Activated effector memory CD4-positive, alpha-beta T cell treated with Interleukin-2 at 50 U/mL for 16 hours (primary cell): ENCODE data around the gene MYO3B.
A peak's percentile ranks its signal among the peaks of the same experiment; 100 is the strongest.
"Not testable (repeated sequence)": the region's sequence is repeated elsewhere in the genome, so short reads cannot be mapped to it uniquely, and the experiment has no call there.

Experiments used
- DNase-seq: peaks from one replicate; pipeline ENCODE4 v3.0.0-alpha.2; 2020

The MYO3B gene

DNA sequence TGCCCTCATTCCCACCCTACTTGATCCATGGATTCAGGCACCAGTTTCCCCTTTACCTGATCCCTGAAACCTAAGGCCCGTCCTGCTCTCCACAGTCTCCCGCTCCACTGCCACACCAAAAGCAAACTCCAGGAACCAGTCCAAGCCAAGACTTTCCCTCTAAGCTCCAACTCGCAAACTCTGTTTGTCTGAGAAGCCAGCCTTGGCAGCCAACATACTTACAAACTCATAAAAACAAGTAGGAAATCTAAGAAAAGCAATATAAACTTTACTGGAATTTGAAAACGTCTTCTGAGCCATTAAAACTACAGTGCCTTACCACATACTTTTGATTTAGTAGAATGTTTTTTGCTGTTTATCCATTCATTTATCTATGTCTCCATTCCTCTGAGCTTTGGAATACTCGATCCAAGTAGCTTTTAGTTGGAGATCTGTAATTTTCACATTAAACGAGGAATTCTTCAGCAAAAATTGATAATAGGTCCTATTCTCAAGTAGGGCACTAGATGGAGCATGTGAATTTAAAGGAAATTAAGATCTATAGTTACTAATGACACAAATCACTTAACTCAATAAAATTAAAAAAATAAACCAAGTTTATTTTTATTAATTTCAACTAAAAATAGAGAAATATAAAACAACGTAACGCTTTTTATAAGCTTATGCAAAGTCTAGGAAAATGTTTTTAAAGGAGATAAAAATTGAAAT is 199.7 kb downstream of the MYO3B start:
- no peak for DNase-seq

- no peak for DNase-seq
Measured at GRCh38 chr2:170380267-170380666, 202.3 kb downstream of the MYO3B start.

- DNase-seq: no peak
Measured at GRCh38 chr2:170381678-170382077, 203.7 kb downstream of the MYO3B start.

- DNase-seq: no peak
Measured at GRCh38 chr2:170386554-170386953, 208.6 kb downstream of the MYO3B start.

GRCh38 chr2:170391018-170391417 is 213.1 kb downstream of the MYO3B start:
- DNase-seq: no peak

GRCh38 chr2:170391697-170392096 is 213.8 kb downstream of the MYO3B start:
- DNase-seq: no peak

DNA sequence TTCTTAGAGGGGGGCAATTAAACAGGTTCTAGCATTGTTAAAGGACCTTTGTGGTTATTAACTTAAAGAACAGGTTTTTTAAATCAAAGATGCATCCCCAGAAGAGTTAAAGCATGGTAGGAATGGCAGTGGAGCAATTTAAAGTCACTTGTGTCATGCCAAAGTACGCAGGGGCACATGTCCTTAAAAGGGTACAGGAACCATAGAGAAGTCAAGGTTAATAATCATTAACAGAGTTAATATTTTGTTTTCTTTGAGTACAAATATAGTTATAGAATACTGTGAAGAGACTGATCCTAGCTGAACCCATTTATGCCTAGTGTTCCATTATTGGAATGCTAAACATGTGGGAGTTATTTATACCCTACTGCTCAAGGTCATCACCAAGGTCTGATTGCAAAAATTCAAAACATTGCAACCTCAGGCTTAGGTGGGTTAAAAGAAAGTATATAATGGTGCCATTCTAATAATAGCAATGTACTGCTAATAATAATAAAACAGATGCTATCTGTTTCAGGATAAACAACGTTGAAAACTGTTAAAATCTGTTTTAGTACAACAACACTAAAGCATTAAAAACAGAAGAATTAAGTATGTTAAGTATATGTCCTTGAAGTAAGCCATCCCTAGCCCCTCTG is 216.0 kb downstream of the MYO3B start:
- DNase-seq: no peak

- no peak for DNase-seq
Measured at GRCh38 chr2:170394641-170395387, 216.9 kb downstream of the MYO3B start.

DNA sequence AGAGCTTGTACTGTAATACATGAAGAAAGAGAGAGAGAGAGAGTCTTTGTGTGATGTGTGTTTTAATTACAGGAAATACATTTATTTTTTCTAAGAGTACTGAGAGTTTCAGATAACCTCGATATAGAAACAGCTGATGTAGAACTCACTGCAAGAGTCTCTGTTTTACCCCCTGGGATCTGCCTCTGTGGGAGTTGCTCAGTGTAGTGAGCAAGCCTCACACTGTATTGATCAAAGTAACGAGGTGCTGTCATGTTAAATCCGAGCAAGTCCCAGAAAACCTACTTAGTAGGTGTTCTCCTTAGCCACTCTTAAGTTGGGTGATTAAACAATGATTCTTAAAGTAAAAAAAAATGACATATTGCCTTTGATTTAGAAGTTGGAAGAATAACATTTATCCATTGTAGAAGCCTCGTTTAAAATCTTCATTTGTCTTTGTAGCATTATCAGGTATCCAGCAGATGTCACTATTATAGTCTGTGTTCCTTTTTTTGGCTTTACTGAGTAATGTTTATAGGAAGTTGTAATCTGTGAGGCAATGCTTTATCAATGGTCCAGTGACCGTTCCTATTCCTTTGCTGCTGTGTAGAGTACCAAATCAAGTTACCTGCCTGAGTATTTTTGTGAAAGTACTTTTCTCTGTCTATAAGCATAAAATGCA is 219.0 kb downstream of the MYO3B start:
- no peak for DNase-seq

GRCh38 chr2:170401187-170401586 is 223.2 kb downstream of the MYO3B start:
- no peak for DNase-seq

DNA sequence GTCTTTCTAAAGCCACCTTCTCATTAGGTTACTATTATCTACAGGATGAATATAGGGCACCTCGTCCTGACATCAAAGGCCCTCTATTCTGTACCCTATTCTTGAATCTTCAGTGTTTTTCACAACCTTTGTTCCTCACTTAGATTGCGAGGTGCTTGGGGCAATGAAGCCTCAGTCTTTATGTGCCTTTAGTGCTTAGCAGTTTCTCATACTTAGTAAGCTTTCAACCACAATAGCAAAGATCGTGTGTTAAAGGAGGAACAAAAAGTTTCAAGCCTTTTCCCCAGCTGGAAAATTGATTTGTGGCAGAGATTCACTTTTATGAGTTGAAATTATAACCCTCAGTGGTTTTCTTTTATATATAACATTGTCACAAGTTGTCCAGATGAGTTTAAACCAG is 226.9 kb downstream of the MYO3B start:
- no peak for DNase-seq

DNA sequence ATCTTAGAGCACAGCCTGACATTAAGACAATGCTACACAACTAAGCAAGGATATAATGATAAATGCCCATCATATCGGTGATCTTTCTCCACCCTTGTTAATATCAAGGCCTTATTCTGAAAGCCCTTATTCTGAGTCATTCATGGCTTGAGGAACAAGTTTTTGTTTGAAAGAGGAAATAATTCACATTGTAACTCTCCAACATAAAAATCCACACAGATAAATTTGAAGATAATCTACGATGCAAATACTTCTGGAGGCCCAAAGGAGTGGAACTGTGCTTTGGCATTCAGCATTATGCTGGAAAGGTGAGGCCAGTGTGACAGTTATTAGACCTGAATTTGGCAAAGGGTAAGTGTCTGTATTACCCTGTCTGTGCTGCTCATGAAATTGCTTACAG is 227.4 kb downstream of the MYO3B start:
- no peak for DNase-seq

GRCh38 chr2:170408461-170409163 is 230.7 kb downstream of the MYO3B start:
- DNase-seq: no peak

DNA sequence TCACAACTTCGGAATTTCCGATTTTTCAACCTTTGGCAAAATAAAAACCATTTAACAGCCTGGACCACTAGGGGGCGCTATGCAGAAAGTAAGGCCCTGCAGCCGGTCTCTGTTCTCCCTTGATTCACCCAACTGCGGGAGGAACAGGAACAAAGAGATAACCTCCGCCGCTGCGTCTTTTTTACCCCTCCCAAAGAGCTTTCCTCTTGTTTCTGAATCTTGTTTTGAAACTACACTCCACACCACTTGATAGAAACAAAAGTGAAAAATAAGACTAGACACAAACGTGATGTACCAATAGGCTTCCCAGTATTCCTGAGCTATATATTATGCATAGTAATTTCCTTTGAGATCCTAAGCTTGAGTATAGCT is 231.2 kb downstream of the MYO3B start:
- DNase-seq: peak; percentile 33

- DNase-seq: no peak
Measured at GRCh38 chr2:170411660-170412059, 233.7 kb downstream of the MYO3B start.

DNA sequence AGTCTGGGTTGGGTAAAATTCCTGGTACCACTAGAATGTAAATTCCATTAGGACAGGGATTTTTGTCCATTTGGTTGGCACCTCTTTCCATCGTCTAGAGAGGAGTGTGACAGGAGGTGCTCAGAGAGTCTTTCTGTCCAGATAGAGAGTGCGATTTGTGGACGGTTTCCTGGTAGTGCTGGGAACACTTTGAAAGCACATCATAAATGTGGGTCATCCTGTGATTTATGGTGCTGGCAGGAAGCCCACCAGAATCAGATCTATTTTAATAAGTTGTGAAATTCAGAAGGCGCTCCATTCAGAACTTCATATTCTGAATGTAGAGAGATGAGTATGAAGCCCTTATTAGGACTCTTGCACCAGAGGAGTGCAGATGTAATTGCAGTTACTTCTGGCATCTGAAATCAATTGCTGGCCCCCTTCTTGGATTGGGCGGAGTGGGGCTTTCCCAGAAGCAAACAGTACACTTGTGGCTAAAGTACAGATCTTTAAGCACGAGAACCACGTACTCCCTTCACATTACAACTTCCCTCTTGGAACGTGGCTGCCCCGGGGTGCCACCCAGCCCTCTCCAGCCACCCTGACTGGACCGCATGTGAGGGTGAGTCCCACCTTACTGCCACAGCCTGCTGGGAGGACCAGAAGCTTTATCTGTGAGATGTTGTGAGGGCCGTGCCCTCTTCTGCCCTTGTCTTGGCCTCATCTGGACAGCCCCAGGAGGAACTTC is 243.2 kb downstream of the MYO3B start:
- no peak for DNase-seq

- DNase-seq: no peak
Measured at GRCh38 chr2:170423919-170424318, 246.0 kb downstream of the MYO3B start.

GRCh38 chr2:170425281-170425751 is 247.4 kb downstream of the MYO3B start:
- no peak for DNase-seq

GRCh38 chr2:170428868-170429267 is 250.9 kb downstream of the MYO3B start:
- no peak for DNase-seq

DNA sequence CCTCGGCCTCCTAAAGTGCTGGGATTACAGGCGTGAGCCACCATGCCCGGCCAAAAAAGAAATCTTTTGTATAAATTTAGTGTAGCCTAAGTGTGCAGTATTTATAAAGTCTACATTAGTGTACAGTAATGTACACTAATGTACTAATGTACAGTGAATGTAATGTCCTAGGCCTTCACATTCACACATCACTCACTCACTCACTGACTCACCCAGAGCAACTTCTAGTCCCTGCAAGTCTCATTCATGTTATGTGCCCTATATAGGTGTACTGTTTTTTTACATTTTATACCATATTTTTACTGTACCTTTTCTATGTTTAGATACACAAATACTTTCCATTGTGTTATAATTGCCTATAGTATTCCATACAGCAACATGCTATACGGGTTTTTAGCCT is 254.9 kb downstream of the MYO3B start:
- no peak for DNase-seq

- DNase-seq: no peak
Measured at GRCh38 chr2:170433448-170433847, 255.5 kb downstream of the MYO3B start.

- DNase-seq: not testable (repeated sequence)
Measured at GRCh38 chr2:170434396-170434795, 256.4 kb downstream of the MYO3B start.
